BJ (cell line): ENCODE data around the gene NOTCH4. TPM values are rescaled to one million over a fixed set of nuclear protein-coding genes. Genes with fewer than 3 reads are reported as not detected.

Source experiments
- CTCF ChIA-PET: fragments of 350-600 bp; formaldehyde crosslinking; extraction: SDS; loops from one replicate; lab custom pipeline; 2021; ENCODE audit warnings: antibody characterized with exemption, inconsistent platforms; lab: Yijun Ruan, JAX
- POLR2A ChIA-PET: fragments of 300-600 bp; sonication (Branson Sonifier 250); formaldehyde crosslinking; extraction: SDS; loops from one replicate; lab custom pipeline; 2021; ENCODE audit warnings: antibody characterized with exemption; lab: Charles Lee
- DNase-seq: peaks from one replicate; pipeline ENCODE4 v3.0.0-alpha.2; 2011; ENCODE audit warnings: low read depth
- H3K27me3 ChIP-seq: 2 replicates; pipeline ENCODE4 v1.6.0; 2011; ENCODE audit warnings: low read length; ENCODE audit not compliant: control insufficient read depth, insufficient read depth
- H3K36me3 ChIP-seq: 2 replicates; pipeline ENCODE4 v1.5.1; 2011; ENCODE audit warnings: low read length; ENCODE audit not compliant: control insufficient read depth, insufficient read depth
- H3K4me3 ChIP-seq: 2 replicates; pipeline ENCODE4 v1.5.1; 2011; ENCODE audit warnings: low read depth, mild to moderate bottlenecking, control low read depth, low read length
- polyA plus RNA-seq: library from polyadenylated mRNA; depleted of rRNA; stranded (reverse); fragments of >200 nt; gene quantifications from 2 replicates; pipeline ENCODE4 v1.2.3, GENCODE V29; 2011
- TF ChIP-seq, protein P1 (sequence below): IDR thresholded peaks from 2 replicates; pipeline ENCODE4 v1.5.1; 2011; ENCODE audit warnings: low read depth, mild to moderate bottlenecking, control low read depth, inconsistent platforms, low read length, moderate library complexity; ENCODE audit not compliant: insufficient read depth

The NOTCH4 gene
- polyA plus RNA-seq, 1 experiment, result 0.42 TPM

DNA sequence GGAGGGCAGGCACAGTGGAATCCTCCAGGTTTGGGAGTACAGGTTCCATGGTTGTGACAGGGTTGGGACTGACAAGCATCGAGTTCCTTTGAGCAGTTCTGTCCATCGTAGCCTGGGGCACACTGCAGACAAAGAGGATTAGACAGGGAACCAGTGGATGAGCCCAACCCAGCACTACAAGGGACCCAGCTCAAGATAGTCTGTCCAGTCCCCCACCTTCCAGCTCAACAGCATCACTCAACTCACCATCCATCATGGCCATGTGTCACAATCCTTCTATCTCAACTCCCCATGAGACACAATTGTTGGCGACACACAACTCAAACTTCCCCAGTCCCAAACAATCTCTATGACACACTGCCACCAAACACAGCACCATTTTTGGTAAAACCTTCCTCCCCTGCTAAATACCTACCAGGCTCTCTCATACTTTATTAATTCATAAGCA lies 19.6 kb downstream of the NOTCH4 start:
- ChIA-PET CTCF (interaction anchor here (1.5 kb wide), 1 partner anchor 41 kb away, joined by 3 read pairs; no protein-coding TSS in a partner anchor), POLR2A (no interaction called here)
- DNase-seq, result no peak
- no peak overlapping the region for H3K4me3 ChIP-seq
- no peaks in the 10 kb centered on the region for H3K36me3 ChIP-seq
- TF ChIP-seq, protein P1, sequence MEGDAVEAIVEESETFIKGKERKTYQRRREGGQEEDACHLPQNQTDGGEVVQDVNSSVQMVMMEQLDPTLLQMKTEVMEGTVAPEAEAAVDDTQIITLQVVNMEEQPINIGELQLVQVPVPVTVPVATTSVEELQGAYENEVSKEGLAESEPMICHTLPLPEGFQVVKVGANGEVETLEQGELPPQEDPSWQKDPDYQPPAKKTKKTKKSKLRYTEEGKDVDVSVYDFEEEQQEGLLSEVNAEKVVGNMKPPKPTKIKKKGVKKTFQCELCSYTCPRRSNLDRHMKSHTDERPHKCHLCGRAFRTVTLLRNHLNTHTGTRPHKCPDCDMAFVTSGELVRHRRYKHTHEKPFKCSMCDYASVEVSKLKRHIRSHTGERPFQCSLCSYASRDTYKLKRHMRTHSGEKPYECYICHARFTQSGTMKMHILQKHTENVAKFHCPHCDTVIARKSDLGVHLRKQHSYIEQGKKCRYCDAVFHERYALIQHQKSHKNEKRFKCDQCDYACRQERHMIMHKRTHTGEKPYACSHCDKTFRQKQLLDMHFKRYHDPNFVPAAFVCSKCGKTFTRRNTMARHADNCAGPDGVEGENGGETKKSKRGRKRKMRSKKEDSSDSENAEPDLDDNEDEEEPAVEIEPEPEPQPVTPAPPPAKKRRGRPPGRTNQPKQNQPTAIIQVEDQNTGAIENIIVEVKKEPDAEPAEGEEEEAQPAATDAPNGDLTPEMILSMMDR, result no peak
- peaks cover 4% of the 10 kb centered on the region for H3K27me3 ChIP-seq

DNA sequence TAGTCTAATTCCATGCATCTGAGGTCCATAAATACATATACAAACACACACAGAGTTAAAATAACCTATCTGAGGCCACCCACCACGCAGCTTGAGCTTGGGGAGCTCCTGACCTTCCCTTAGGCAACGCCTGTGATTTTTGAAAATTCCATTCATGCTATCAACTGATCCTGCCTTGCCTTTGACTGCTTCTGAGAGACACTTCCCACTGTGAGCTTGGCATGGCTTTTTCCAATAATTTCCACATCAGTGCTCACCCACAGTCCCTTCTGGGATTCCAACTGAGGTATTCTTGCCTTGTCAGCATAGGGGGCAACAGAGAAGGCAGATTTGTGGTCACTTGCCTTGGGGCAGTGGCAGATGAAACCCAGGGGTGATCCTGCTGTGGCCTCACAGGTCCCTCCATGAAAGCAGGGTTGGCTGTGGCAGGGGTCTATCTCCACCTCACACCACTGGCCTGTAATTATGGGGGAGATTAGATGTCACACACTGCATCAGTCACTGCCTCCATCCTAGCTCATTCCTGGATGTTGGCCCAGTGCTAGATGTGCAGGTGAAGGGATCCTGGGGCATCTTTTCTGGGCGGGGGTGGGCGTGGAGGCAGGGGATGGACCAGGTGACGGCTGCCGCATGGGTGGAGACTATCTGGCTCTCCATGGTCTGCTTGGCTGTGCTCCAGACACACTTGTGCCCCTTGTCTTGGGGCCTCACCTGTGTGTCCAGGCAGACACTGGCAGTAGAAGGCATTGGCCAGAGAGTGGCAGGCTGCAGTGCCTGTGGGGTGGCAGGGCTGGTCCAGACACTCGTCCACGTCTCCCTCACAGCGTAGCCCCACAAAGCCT lies 20.2 kb downstream of the NOTCH4 start:
- Histone ChIP-seq H3K27me3 (peaks cover 4% of the 10 kb centered on the region), H3K4me3 (no peak overlapping the region), H3K36me3 (no peaks in the 10 kb centered on the region)
- TF ChIP-seq, protein P1, result no peak
- no peak for DNase-seq
- ChIA-PET CTCF (no interaction called here), POLR2A (no interaction called here)

DNA sequence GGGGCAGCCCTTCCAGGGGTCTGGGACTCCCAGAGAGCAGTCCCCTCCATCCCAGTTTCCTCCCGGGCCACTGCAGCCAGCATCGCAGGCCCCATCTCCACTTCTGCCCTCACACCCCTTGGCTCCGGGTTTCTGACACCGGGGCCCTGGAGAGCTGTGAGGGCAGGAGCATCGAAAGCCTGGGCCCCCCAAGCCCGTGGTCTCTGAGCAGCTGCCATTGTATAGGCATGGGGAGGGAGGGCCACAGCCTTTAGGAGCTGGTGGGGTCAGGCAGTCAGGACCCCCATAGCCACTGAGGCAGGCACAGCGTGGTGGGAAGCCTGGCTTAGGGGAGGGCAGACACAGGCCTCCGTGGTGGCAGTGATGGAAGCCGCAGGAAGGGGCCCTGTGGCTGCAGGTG lies 21.7 kb downstream of the NOTCH4 start:
- Histone ChIP-seq H3K27me3 (peaks cover 4% of the 10 kb centered on the region), H3K36me3 (no peaks in the 10 kb centered on the region), H3K4me3 (no peak overlapping the region)
- DNase-seq, result no peak
- TF ChIP-seq, protein P1, result no peak
- ChIA-PET CTCF (no interaction called here), POLR2A (no interaction called here)

DNA sequence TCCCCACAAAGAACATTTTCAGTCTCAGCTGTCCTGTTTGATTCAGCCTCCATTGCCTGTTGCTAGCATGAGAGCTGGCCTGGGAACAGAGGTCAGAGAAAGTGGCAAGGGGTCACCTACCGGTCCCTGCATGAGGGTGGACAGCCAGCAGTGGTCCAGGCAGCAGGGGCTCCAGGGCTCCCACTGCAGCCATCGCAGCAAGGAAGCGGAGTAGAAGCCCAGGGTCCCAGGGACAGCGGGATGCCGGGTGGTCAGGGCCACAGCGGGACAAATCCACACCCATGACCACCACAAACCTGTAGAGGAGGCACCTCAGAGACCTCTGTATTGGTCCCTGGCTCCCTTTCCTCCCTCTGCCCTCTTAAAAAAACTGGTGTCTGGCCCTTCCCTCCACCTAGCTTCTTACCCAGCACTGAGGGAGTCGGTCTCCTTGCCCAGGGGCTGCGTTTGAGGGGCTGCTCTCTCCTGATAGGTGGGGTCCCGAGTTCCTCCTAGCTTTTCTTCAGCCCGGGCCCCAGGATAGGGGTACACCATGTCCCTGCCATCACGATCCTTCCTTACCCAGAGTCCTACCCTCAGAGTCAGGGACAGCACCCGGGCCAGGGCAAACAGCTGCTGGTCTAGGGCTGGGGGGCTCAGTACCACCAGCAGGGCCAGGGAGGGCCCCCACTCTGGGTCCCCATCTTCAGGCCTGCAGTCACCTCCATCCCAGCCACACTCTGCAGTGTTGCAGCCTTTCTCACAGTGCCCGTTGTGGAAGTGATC lies 23.0 kb downstream of the NOTCH4 start:
- ChIA-PET POLR2A (no interaction called here), CTCF (interaction anchor here (1.1 kb wide), 1 partner anchor 44 kb away, joined by 3 read pairs; no protein-coding TSS in a partner anchor)
- Histone ChIP-seq H3K4me3 (no peak overlapping the region), H3K27me3 (peaks cover 4% of the 10 kb centered on the region), H3K36me3 (no peaks in the 10 kb centered on the region)
- TF ChIP-seq, protein P1, result no peak
- DNase-seq, result no peak

DNA sequence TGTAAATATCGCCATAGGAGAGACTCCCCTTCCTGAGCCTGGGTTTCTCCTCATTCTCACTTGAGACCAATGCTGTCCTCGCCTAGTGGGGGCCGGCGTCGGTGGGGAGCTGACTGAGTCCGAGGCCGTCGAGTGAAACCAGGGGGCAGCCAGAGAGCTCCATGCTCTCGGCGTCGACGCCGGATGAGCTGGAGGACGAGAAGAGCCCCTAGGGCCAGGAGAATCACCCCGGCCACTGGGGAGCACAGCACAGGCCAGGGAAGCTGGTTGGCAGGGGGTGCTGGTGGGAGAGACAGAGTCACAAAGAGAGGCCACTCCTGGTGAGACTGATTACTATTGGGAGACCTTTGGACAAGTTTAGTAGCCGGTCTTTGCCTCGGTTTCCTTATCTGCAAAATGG lies 25.0 kb downstream of the NOTCH4 start:
- CTCF ChIA-PET, result no interaction called here
- H3K36me3 ChIP-seq, result no peaks in the 10 kb centered on the region
- DNase-seq, result no peak
- no peak overlapping the region for H3K4me3 ChIP-seq
- POLR2A ChIA-PET, result no interaction called here
- peaks cover 3% of the 10 kb centered on the region for H3K27me3 ChIP-seq
- TF ChIP-seq, protein P1, result no peak
